Nephron (organoid): ENCODE results near the gene UNC13A.

Source experiments
- H3K27ac Mint-ChIP-seq, 3 experiments: 2 replicates each; pipeline ENCODE4 v1.8.0; 2020; ENCODE audit warnings: mixed read lengths in 3 of 3, mild to moderate bottlenecking in 2 of 3, moderate library complexity in 1 of 3
- H3K27me3 Mint-ChIP-seq: 2 replicates; pipeline ENCODE4 v1.8.0; 2021; ENCODE audit warnings: low read depth, mild to moderate bottlenecking, moderate library complexity, mixed read lengths
- H3K36me3 Mint-ChIP-seq: 2 replicates; pipeline ENCODE4 v1.8.0; 2020; ENCODE audit warnings: low read depth, mixed read lengths
- H3K4me1 Mint-ChIP-seq: 2 replicates; pipeline ENCODE4 v1.8.0; 2020; ENCODE audit warnings: mixed read lengths
- H3K4me3 Mint-ChIP-seq, 3 experiments: 2 replicates each; pipeline ENCODE4 v1.8.0; 2020; ENCODE audit warnings: mild to moderate bottlenecking in 3 of 3, mixed read lengths in 3 of 3, moderate library complexity in 2 of 3
- H3K9me3 Mint-ChIP-seq: 2 replicates; pipeline ENCODE4 v1.8.0; 2020; ENCODE audit warnings: mixed read lengths
- CTCF ChIP-seq, 3 experiments: fragments of 200-600 bp; sonication (generic); IDR thresholded peaks; one replicate each; pipeline ENCODE4 v1.5.0; 2021; ENCODE audit warnings: antibody characterized with exemption in 3 of 3; ENCODE audit not compliant: unreplicated experiment in 3 of 3

UNC13A gene

GRCh38 chr19:17727843-17728242 is 39.7 kb upstream of the UNC13A start:
- Mint-ChIP-seq H3K36me3 (peaks cover 54% of the 10 kb centered on the region), H3K27me3 (no peaks in the 10 kb centered on the region), H3K27ac (no peak overlapping the region), H3K9me3 (peaks cover 4% of the 10 kb centered on the region), H3K4me3 (no peak overlapping the region), H3K4me1 (peaks cover 10% of the 10 kb centered on the region)
- TF ChIP-seq CTCF (IDR thresholded peaks at IDR 0.05; ENCODE audit: unreplicated experiment in 3 of 3), result no peak

- Mint-ChIP-seq H3K36me3 (peaks cover 50% of the 10 kb centered on the region), H3K4me1 (peaks cover 8% of the 10 kb centered on the region), H3K4me3 (no peak overlapping the region), H3K27me3 (no peaks in the 10 kb centered on the region), H3K27ac (no peak overlapping the region), H3K9me3 (peaks cover 4% of the 10 kb centered on the region)
- no peak for TF ChIP-seq CTCF (IDR thresholded peaks at IDR 0.05; ENCODE audit: unreplicated experiment in 3 of 3)
These were observed 39.0 kb upstream of the UNC13A start for GRCh38 chr19:17726964-17727773.

GRCh38 chr19:17726136-17726741 is 38.1 kb upstream of the UNC13A start:
- Mint-ChIP-seq H3K27ac (no peak overlapping the region), H3K9me3 (peaks cover under 1% of the 10 kb centered on the region), H3K4me3 (no peak overlapping the region), H3K36me3 (peaks cover 44% of the 10 kb centered on the region), H3K27me3 (no peaks in the 10 kb centered on the region), H3K4me1 (peaks cover 9% of the 10 kb centered on the region)
- peak in 1 of 3 experiments; percentile 4 for TF ChIP-seq CTCF (IDR thresholded peaks at IDR 0.05; ENCODE audit: unreplicated experiment in 3 of 3)

- no peaks in the 10 kb centered on the region for H3K27me3 Mint-ChIP-seq
- H3K4me3 Mint-ChIP-seq, result no peak overlapping the region
- H3K36me3 Mint-ChIP-seq, result peaks cover 37% of the 10 kb centered on the region
- no peaks in the 10 kb centered on the region for H3K9me3 Mint-ChIP-seq
- peak in 1 of 3 experiments; percentile 24 for TF ChIP-seq CTCF (IDR thresholded peaks at IDR 0.05; ENCODE audit: unreplicated experiment in 3 of 3)
- H3K27ac Mint-ChIP-seq, result no peak overlapping the region
- peaks cover 16% of the 10 kb centered on the region for H3K4me1 Mint-ChIP-seq
These were observed 37.4 kb upstream of the UNC13A start for GRCh38 chr19:17725422-17726078.

GRCh38 chr19:17724655-17725054 is 36.5 kb upstream of the UNC13A start:
- no peak for TF ChIP-seq CTCF (IDR thresholded peaks at IDR 0.05; ENCODE audit: unreplicated experiment in 3 of 3)
- Mint-ChIP-seq H3K4me1 (peaks cover 22% of the 10 kb centered on the region), H3K27ac (no peak overlapping the region), H3K4me3 (no peak overlapping the region), H3K27me3 (no peaks in the 10 kb centered on the region), H3K9me3 (no peaks in the 10 kb centered on the region), H3K36me3 (peaks cover 31% of the 10 kb centered on the region)
